Measurements from ENCODE around the gene FAM114A2.
A peak's percentile ranks its signal among the peaks of the same experiment; 100 is the strongest.

FAM114A2 gene

DNA sequence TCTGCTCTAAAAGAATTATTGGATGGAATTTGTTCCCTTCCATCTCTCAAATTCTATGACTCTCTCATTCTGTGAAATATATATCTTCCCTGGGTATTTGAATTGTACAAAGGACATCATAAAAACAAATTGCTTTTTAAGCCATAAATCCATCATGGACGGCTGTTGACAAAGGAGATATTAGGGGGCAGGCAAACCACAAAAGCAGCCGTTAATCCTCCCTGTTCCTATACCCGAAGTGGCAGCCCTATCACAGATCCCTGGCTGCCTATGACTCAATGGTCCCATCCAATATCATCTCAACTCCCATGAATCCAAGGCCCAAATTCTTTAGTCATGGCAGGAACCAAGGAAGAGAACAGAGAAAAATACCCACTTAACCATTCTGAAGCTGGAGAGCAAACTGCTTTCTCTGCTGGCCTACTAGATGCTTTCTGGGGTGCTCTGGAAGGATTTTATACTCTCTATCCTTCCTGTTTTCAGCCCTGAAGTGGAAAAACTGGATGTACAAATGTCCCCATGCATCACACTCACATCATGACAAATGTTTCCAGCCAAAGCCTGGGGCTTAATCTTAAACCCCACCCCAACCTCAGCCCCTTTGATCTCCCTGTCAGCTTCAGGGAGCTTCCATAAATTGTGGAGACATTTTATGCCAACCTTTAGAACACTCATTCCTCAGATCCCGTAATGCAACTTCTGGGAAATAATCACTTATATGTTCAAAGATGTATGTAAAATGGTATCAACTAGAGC, 59.5 kb downstream of the FAM114A2 start:
- DNase-seq: no peak

DNA sequence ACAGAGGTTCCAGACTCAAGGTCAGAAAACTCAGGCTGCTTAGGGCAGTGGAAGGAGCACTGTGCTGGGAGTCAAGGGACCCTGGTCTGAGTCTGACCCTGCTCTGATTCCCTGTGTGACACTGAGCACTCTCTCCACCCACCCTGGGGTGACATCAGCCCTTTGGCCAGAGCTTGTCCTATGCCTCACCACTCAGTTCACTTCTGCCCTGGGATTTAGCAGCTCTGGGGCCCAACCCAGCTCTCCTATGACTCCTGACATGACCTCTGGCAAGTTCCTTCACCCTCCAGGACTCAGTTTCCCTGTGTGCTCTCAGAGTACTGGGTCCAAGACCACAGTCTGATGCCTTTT, 63.9 kb downstream of the FAM114A2 start:
- no peak for DNase-seq

GRCh38 chr5:153974131-153974812, 64.4 kb downstream of the FAM114A2 start:
- DNase-seq: peak; percentile 52

DNA sequence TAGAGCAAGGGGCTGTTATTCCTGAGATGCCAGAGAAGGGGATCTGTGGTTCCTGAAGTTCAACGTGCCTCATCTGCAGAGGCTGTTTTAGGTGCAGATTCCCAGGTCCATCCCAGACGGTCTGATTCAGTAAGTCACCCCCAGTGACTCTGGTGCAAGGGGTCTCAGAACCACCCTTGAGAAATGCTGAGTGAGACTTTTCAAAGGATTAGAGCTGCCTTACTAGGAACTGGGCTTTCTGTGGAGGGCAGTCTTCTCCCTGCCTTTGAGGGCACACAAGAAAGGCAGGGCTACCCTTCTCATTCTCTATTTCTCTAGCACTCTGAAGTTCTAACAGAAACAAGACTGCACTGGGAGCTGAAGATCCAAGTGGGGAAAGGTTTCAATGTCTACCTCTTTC, 66.5 kb downstream of the FAM114A2 start:
- DNase-seq: no peak

DNA sequence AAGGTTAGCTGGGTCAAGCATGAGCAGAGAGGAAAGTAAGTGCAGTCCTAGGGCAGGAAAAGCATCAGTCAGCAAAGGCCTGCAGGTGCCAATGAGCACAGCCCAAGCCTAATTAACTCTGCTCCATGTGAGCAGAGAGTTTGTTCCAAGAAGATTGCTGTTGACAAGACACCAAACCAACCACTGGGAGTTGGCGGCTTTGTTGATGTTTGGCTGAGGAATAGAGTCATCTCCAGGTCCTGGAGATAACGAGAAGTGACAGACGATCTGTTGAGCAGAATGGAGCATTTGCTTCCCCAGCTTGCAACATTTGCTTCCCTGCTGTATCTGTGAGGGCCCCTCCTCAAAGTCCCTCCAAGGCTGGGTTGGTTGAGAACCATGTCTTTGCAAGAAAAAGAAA, 68.2 kb downstream of the FAM114A2 start:
- DNase-seq: no peak

- no peak for DNase-seq
Measured at GRCh38 chr5:153969563-153969895, 69.2 kb downstream of the FAM114A2 start.

- DNase-seq: no peak
Measured at GRCh38 chr5:153968761-153969562, 69.7 kb downstream of the FAM114A2 start.

DNA sequence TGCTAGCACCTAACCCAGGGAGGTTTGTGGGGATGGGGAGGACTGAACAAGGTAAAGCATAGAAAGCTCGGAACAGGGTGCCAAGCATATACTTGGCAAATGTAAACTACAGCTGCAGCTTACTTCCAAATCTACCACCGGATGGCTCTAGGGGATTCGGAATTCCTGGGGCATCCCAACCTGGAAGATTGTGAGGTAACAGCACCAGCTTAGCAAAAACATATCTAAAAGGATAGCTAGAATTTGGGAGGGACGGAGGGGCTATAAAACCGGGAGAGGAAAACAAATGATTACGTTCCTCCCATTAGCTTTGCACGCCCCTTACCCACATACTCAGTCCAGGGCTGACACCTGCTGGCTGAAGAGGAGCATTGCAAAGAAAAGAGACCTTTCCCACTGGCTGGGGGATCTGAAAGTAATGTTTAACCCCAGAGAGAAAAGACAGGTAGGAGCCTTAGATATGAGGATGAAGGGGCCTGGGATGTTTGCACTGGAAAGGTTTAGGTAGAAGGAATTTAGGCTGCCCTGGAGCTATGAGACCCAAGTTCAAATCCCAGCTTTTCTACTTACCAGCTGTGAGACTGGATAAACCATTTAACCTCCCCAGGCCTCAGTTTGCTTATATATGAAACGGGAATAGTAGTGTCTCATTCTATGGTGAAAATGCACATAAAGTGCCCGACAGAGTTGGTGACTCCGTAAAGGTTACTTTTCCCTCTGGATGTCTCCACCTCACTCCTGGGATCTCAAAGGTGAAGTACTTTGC, 73.6 kb downstream of the FAM114A2 start:
- DNase-seq: peak; percentile 73

GRCh38 chr5:153964191-153964879, 74.4 kb downstream of the FAM114A2 start:
- no peak for DNase-seq

GRCh38 chr5:153960269-153961215, 78.2 kb downstream of the FAM114A2 start:
- DNase-seq: no peak

DNA sequence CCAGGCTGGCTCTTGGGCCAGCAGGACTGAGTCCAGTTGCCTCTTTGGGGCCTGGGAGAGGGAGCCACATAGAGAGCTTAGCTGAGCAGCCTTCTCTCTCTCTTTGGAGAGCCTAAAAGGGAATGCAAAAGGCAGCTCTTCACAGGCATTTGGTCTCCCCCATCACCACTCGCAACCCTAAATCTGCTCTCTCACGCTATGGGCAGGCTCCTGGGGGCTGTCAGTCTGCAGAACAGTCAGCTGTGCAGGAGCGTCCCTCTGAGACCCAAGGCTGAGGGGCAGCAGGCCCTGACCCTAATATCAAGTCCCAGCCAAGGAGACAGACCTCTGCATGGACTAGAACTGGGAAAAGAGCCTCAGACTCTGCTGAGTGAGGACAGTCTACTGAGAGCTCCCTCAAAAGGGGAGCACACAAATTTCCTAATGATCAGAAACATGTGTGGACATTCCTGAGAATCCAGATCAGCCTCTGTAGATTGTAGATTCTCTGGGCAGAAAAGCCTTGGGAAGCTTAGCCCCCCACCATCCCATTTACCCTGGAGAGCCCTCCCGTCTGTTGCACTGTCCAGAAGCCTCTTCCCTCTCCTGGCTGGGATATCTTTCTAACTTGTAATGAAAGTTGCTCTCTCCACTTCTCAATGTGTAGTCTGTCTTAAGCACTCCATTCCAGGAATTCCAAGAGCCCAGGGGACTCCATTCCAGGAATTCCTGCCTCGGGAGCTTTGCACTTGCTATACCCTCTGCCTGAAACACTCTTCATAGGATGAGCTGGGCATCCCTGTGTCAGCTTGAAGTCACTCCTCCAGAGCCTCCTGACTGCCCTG, 79.4 kb downstream of the FAM114A2 start:
- peak; percentile 43 for DNase-seq

GRCh38 chr5:153957205-153957604, 81.5 kb downstream of the FAM114A2 start:
- no peak for DNase-seq

GRCh38 chr5:153953411-153953810, 85.3 kb downstream of the FAM114A2 start:
- DNase-seq: no peak

DNA sequence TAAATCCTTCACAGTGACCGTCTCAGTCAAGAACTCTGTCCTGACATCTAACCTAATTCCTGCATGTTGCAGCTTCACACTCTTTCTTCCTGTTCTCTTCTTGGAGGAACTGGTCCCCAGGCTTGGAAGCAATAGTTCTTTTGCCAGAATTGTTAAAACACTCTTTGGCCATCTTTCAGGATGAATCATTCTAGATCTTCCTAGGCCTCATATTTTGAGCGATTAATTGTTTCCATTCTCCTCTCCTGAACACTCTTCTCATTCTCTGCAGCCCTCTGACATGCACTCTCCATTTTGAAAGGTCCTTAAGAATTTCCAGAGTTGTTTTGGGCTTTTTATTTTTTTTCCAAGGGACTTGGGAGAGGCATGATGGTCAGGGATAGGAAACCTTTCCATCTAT, 85.8 kb downstream of the FAM114A2 start:
- no peak for DNase-seq

- DNase-seq: no peak
Measured at GRCh38 chr5:153952057-153952456, 86.7 kb downstream of the FAM114A2 start.

- no peak for DNase-seq
Measured at GRCh38 chr5:153941265-153941664, 97.4 kb downstream of the FAM114A2 start.

Measured in right hindlimb (tissue), 1 donor.